ENCODE results near the gene TM6SF1.
A peak's percentile ranks its signal among the peaks of the same experiment; 100 is the strongest.
"Not testable (repeated sequence)": the region's sequence is repeated elsewhere in the genome, so short reads cannot be mapped to it uniquely, and the experiment has no call there.

The TM6SF1 gene

DNA sequence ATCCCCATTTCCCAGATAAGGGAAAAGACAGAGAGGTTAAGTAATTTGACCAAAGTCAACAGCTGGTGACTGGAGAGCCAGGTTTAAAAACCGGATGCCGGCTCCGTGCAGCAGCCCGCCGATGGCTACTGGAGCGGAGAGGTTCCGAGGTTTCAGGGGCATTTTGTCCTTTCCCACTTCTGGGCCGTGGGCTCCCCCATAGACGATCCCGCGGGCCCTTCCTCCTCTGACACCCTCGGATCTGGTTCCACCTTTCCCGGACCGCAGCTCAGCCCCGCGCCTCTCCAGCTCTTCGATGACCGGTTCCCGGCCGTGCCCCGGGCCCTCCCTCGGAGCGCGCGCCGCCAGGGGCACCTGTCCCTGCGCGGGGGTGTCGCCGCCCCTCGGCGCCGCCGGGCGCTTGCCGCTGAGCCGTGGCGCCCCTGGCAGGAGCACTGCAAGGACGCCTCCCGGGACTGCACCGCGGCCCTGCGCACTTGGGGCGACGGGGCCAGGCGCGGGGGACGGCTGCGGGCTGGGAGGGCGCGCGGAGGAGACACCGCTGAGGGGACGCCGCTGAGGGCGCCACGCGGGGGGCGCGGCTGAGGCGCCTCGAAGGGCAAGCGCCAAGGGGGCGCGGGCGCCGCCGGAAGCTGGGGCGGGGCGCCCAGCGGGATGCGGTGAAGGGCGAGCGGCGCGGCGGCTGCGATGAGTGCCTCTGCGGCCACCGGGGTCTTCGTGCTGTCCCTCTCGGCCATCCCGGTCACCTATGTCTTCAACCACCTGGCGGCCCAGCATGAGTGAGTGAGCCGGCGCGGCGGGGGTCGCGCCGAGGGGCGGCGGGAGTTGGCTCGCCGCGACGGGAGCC is at the start of gene TM6SF1:
TM6SF1 (plus strand) TSS at position 652 of the 847 bp plus-strand sequence; CDS start at position 688, 36 bp downstream.
- Mint-ChIP-seq H3K27me3 (peaks cover 33 to 40% of the 10 kb centered on the region in 2 donors), H3K4me1 (peaks cover 21 to 27% of the 10 kb centered on the region in 2 donors), H3K9me3 (peaks cover 0 to 2% of the 10 kb centered on the region in 2 donors), H3K27ac (peak within 1 kb of the TSS; percentile 86), H3K4me3 (peak within 1 kb of the TSS; percentile 84), H3K36me3 (peaks cover 5% of the 10 kb centered on the region in 2 donors)
- ATAC-seq (replicated peaks), result peak; percentile 36 to 41
- peak; percentile 5 for DNase-seq

- H3K27me3 Mint-ChIP-seq, result no peaks in the 10 kb centered on the region
- peaks cover 19 to 21% of the 10 kb centered on the region in 2 donors for H3K36me3 Mint-ChIP-seq
- H3K4me3 Mint-ChIP-seq, result no peak overlapping the region
- DNase-seq (no peak), ATAC-seq (replicated peaks) (no peak)
- no peaks in the 10 kb centered on the region for H3K9me3 Mint-ChIP-seq
- H3K27ac Mint-ChIP-seq, result peak overlapping the region; percentile 28
- H3K4me1 Mint-ChIP-seq, result peaks cover 10 to 28% of the 10 kb centered on the region in 2 donors
These were observed 49.6 kb upstream of the TM6SF1 start for GRCh38 chr15:83057696-83058376.

DNA sequence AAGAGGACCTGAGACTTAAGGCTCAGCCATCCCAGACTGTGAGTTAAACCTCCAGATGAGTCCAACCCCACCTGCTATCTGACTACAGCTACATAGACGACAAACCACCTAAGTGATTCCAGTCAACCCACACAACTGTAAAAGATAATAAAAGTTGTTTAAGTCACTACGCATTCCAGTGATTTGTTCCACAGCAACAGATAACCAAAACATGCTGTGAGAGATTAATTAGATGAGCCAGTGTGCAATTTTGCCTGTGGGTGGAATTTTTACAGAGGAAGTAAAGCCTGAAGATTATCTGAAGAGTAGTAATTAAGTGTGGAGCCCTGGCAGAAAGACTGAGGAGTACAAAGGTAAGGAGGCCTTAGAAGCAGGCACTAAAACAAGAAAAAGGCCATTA is 45.8 kb upstream of the TM6SF1 start:
- Mint-ChIP-seq H3K9me3 (no peaks in the 10 kb centered on the region), H3K4me1 (peaks cover 14 to 25% of the 10 kb centered on the region in 2 donors), H3K4me3 (no peak overlapping the region), H3K27ac (no peak overlapping the region), H3K36me3 (peaks cover 13 to 20% of the 10 kb centered on the region in 2 donors), H3K27me3 (no peaks in the 10 kb centered on the region)
- DNase-seq (no peak), ATAC-seq (replicated peaks) (no peak)

DNA sequence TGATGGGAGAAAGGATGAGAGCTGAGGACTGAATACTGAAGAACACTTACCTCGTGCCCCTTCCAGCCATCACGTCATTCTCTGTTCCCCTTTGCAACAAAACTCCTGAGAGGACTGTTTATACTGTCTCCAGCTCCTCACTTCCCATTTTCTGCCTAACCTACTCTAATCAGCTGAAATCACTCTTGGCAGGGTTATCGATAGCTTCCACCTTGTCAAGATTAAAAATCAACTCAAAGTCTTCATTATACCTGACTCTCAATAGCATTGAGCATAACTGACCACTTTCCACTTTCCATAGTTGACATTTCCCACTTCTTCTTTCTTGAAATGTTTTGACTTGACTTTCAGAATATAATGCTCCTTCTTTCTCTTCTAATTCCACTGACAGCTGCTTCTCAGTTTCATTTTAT is 44.7 kb upstream of the TM6SF1 start:
- Mint-ChIP-seq H3K27ac (no peak overlapping the region), H3K4me3 (no peak overlapping the region), H3K27me3 (no peaks in the 10 kb centered on the region), H3K36me3 (peaks cover 6 to 13% of the 10 kb centered on the region in 2 donors), H3K4me1 (peaks cover 10 to 18% of the 10 kb centered on the region in 2 donors), H3K9me3 (no peaks in the 10 kb centered on the region)
- DNase-seq, result peak; percentile 17
- peak; percentile 36 to 41 for ATAC-seq (replicated peaks)

GRCh38 chr15:83063551-83063950 is 43.9 kb upstream of the TM6SF1 start:
- Mint-ChIP-seq H3K27me3 (no peaks in the 10 kb centered on the region), H3K36me3 (peaks cover 6 to 9% of the 10 kb centered on the region in 2 donors), H3K27ac (no peak overlapping the region), H3K4me3 (no peak overlapping the region), H3K9me3 (no peaks in the 10 kb centered on the region), H3K4me1 (peaks cover 13% of the 10 kb centered on the region in 2 donors)
- no peak for ATAC-seq (replicated peaks)
- DNase-seq, result no peak

DNA sequence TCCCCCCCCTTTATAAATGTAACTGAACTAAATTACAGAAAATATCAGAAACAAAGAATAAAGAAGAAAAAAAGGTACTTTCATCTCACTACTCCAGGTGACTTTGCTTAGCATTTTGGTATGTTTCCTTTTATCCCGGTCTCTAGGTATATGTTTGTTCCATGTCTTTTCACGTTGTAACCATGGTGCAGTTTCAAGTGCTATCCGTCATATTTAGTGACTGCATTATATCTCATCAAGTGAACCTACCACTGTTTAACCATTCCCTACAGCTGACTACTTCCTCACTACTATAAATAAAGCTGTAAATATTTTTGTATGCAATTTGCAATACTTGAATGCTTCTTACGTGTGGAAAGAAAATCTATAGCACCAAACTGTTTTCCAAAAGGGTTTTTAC is 42.6 kb upstream of the TM6SF1 start:
- H3K4me3 Mint-ChIP-seq, result peak overlapping the region in 1 of 2 donors; percentile 68
- H3K27me3 Mint-ChIP-seq, result no peaks in the 10 kb centered on the region
- H3K4me1 Mint-ChIP-seq, result peaks cover 13% of the 10 kb centered on the region in 2 donors
- DNase-seq (no peak), ATAC-seq (replicated peaks) (no peak)
- peaks cover 6 to 9% of the 10 kb centered on the region in 2 donors for H3K36me3 Mint-ChIP-seq
- peak overlapping the region; percentile 28 for H3K27ac Mint-ChIP-seq
- no peaks in the 10 kb centered on the region for H3K9me3 Mint-ChIP-seq

DNA sequence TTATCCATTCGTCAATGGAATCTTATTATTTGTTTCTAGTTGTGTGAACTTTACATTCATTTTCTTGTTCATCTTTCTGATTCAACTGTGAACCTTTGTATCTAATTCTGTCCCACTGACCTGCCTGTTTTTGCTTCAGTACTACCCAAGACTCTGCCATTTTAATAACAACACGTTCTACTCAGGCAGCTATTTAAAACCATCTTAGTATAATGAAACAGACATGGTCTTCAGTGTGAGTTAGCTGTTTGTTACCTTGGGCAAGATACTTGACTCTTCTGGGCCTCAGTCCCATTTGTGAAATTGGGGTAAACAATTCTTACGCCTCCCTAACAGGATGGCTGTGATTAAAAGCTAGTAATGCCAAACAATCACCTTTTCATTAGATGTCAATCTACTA is 42.0 kb upstream of the TM6SF1 start:
- peak overlapping the region in 1 of 2 donors; percentile 68 for H3K4me3 Mint-ChIP-seq
- peaks cover 13% of the 10 kb centered on the region in 2 donors for H3K4me1 Mint-ChIP-seq
- peaks cover 6 to 9% of the 10 kb centered on the region in 2 donors for H3K36me3 Mint-ChIP-seq
- DNase-seq, result no peak
- ATAC-seq (replicated peaks), result no peak
- peak overlapping the region; percentile 85 for H3K27ac Mint-ChIP-seq
- H3K27me3 Mint-ChIP-seq, result no peaks in the 10 kb centered on the region
- no peaks in the 10 kb centered on the region for H3K9me3 Mint-ChIP-seq

GRCh38 chr15:83066034-83066733 is 41.3 kb upstream of the TM6SF1 start:
- peaks cover 6 to 9% of the 10 kb centered on the region in 2 donors for H3K36me3 Mint-ChIP-seq
- ATAC-seq (replicated peaks) (no peak), DNase-seq (no peak)
- no peaks in the 10 kb centered on the region for H3K9me3 Mint-ChIP-seq
- H3K4me1 Mint-ChIP-seq, result peaks cover 13% of the 10 kb centered on the region in 2 donors
- H3K27ac Mint-ChIP-seq, result peak overlapping the region; percentile 85
- no peaks in the 10 kb centered on the region for H3K27me3 Mint-ChIP-seq
- peak overlapping the region in 1 of 2 donors; percentile 68 for H3K4me3 Mint-ChIP-seq

DNA sequence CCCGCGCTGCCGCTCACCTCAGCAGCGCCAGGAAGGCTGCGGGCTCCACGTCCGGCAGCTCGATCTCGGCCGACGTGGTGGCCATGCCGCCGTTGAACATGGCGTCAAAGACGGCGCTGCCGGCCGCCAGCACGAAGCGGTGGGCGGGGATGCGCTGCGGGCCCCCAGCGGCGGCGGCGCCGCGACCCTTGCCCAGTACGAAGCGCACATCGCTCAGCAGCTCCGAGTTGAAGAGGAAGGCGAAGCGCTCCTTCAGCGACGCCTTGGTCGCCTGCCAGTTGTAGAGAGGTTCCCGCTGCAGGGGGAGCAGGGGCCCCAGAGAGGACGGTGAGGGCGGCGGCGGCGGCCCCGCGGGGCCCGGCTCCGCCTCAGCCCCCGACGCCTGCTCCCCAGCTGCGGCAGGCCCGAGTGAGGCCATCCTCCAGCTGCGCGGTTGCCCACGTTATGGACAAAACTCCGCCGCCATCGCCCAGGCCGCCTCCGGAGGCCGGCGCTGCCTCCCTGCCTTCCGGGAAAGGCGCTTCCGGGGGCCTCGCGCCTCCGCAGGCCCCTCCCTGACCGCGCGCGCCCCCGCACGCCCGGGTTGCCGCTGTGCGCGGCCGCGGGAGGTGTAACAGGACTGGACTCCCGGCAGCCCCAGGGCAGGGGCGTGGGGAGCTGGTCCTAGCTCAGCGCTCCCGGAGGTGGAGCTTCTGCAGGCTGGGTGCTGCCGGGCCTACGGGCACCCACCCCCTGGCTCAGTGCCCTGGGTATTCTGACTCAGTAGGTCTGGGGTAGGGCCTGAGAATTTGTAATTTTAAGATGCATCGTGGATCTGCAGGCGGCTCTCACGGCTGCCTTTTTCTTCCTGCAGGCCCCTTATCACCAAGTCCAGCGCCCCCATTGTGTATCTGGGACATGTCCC is 40.5 kb upstream of the TM6SF1 start, which contains the start of gene BTBD1:
BTBD1 (minus strand) TSS at position 519 of the 904 bp plus-strand sequence; CDS start at position 418, 101 bp downstream.
- H3K27me3 Mint-ChIP-seq, result peaks cover 0 to 1% of the 10 kb centered on the region in 2 donors
- peak within 1 kb of the TSS; percentile 85 for H3K27ac Mint-ChIP-seq
- no peaks in the 10 kb centered on the region for H3K9me3 Mint-ChIP-seq
- H3K4me3 Mint-ChIP-seq, result peak within 1 kb of the TSS in 1 of 2 donors; percentile 78
- H3K4me1 Mint-ChIP-seq, result peaks cover 13% of the 10 kb centered on the region in 2 donors
- peak; percentile 91 to 92 for ATAC-seq (replicated peaks)
- peaks cover 6 to 9% of the 10 kb centered on the region in 2 donors for H3K36me3 Mint-ChIP-seq
- peak; percentile 91 for DNase-seq

DNA sequence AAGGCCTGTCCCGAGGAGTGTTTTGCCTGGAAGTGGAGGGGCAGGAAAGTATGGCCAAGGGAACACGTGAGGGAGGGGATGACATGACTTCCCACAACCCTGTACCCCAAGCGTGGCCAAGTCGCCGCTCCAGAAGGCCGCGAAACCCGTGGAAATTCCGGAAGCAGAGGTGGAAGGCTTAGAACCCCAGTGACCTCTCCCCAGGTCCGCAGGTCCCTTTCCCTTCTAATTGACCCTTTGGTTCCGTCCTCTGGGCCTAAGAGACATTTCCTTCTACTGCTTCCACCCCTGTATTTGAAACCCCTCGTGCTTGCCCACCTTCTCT is 39.8 kb upstream of the TM6SF1 start:
- Mint-ChIP-seq H3K36me3 (peaks cover 6 to 9% of the 10 kb centered on the region in 2 donors), H3K27ac (peak overlapping the region; percentile 82), H3K9me3 (peaks cover 2 to 4% of the 10 kb centered on the region in 2 donors), H3K27me3 (peaks cover 0 to 7% of the 10 kb centered on the region in 2 donors), H3K4me1 (peaks cover 13% of the 10 kb centered on the region in 2 donors), H3K4me3 (peak overlapping the region in 1 of 2 donors; percentile 78)
- no peak for ATAC-seq (replicated peaks)
- no peak for DNase-seq

GRCh38 chr15:83068054-83068453 is 39.4 kb upstream of the TM6SF1 start:
- DNase-seq (no peak), ATAC-seq (replicated peaks) (no peak)
- Mint-ChIP-seq H3K4me3 (peak overlapping the region in 1 of 2 donors; percentile 78), H3K9me3 (peaks cover 2 to 4% of the 10 kb centered on the region in 2 donors), H3K36me3 (peaks cover 6 to 9% of the 10 kb centered on the region in 2 donors), H3K4me1 (peaks cover 13% of the 10 kb centered on the region in 2 donors), H3K27ac (peak overlapping the region; percentile 85), H3K27me3 (peaks cover 0 to 7% of the 10 kb centered on the region in 2 donors)

GRCh38 chr15:83069211-83069642 is 38.2 kb upstream of the TM6SF1 start:
- not testable (repeated sequence) for ATAC-seq (replicated peaks); H3K27ac Mint-ChIP-seq; H3K4me3 Mint-ChIP-seq; H3K9me3 Mint-ChIP-seq; DNase-seq
- Mint-ChIP-seq H3K36me3 (peaks cover 10 to 15% of the 10 kb centered on the region in 2 donors), H3K4me1 (peaks cover 13% of the 10 kb centered on the region in 2 donors), H3K27me3 (peaks cover 8 to 11% of the 10 kb centered on the region in 2 donors)

Data from stimulated activated naive B cell treated with anti-CD40 and anti-IgM and Interleukin-4, amounts not matched to agents 10 μg/mL and 1 μg/mL and 100 μg/mL, for 72 hours (primary cell).